GM21717 (cell line): ENCODE data around the gene GDA.
"Not testable (repeated sequence)": the region's sequence is repeated elsewhere in the genome, so short reads cannot be mapped to it uniquely, and the experiment has no call there.

Experiments
- ATAC-seq: cut with Tn5 transposase; IDR thresholded peaks from one replicate; pipeline ENCODE4 v1.9.1; 2021; ENCODE audit warnings: mild to moderate bottlenecking, moderate library complexity; ENCODE audit not compliant: unreplicated experiment

GDA gene

DNA sequence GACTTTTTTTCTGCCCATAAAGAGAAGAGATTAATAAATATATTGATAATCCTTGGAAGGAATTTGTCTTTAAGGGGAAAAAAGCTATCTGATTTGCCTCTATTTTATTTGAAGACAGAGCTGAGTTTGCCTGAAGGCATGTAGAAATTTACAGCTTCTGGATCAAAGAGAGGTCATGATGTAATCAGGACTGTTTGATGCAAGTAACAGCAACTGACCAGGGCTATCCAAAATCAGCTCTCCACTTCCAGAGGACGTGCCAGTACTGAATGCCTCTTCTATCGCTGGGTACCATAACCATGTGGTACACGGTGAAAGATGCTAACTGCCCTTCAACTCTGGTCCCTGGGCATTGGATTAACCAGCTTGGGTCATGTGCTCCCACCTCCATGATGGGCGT is 125.2 kb downstream of the GDA start:
- no peak for ATAC-seq

DNA sequence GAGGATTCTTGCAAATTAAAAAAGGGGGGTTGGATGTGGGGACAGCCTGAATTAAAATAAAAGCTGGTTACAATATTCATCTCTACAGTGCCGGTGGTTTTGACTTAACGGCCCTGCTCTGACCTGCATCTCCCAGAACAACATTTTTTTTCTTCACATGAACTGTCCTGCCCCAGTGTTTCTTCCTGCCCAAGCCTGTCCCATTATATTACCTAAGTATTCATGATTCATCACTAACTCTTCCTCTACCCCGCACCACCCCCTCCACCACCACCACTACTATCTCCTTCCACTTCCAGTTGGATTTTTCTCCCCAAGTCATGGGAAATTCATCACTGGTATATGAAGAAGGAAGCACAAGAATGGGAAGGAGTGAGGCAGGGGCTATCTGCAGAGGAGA is 125.7 kb downstream of the GDA start:
- ATAC-seq = no peak

- no peak for ATAC-seq
Observed at GRCh38 chr9:72276429-72276828, 127.2 kb downstream of the GDA start.

GRCh38 chr9:72278959-72279358 is 129.7 kb downstream of the GDA start:
- ATAC-seq = peak; percentile 88

GRCh38 chr9:72280913-72281500 is 131.8 kb downstream of the GDA start:
- ATAC-seq = peak; percentile 87

DNA sequence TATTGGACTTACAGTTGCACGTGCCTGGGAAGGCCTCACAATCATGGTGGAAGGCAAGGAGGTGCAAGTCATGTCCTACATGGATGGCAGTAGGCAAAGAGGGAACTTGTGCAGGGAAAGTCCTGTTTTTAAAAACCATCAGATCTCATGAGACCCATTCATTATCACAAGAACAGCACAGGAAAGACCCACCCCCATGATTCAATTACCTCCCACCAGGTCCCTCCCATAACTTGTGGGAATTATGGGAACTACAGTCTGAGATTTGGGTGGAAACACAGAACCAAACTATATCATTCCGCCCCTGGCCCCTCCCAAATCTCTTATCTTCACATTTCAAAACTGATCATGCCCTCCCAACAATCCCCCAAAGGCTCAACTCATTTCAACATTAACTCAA is 140.2 kb downstream of the GDA start:
- no peak for ATAC-seq

- no peak for ATAC-seq
Observed at GRCh38 chr9:72290311-72290710, 141.1 kb downstream of the GDA start.

DNA sequence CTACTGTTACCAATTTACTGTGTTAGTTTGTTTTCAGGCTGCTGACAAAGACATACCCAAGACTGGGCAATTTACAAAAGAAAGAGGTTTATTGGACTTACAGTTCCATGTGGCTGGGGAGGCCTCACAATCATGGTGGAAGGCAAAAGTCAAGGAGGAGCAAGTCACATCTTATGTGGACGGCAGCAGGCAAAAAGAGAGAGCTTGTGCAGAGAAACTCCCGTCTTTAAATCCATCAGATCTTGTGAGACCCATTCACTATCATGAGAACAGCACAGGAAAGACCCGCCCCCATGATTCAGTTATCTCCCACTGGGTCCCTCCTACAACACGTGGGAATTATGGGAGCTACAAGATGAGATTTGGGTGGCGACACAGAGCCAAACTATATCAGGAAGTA is 142.3 kb downstream of the GDA start:
- ATAC-seq = not testable (repeated sequence)

DNA sequence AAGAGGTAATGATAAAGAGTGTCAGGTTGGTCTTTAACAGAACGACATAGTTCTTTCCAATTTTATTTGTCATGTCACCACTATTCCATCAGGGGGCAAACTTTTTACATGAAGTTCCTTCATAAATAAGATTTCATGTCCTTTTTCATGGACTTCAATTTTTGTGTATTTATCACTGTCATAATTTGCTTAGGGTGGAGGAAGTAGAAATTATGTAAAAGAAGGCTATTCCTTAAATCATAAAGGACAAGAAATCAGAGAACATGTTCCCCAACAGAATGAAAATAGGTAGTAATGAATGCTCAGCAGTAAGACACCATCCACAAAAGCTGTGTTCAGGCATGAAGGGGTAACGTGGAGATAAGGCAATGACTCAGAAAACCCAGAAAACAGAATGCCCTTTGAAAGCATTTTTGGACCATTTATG is 143.0 kb downstream of the GDA start:
- no peak for ATAC-seq

- no peak for ATAC-seq
Observed at GRCh38 chr9:72292874-72293607, 143.8 kb downstream of the GDA start.

DNA sequence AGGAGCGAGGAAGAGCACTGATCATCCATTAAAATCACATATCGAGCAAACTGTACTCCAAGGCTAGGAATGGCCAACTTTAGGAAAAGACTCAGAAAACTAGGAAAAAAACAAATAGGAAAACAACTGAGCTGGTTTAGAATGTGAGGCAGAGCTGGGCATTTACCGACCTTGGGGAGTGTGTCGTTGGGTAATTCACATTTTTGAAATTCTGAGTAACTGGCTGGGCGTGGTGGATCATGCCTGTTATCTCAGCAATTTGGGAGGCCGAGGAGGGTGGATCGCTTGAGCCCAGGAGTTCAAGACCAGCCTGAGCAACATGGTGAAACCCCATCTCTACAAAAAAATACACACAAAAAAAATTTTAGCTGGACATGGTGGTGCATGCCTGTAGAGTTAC is 145.7 kb downstream of the GDA start:
- no peak for ATAC-seq

DNA sequence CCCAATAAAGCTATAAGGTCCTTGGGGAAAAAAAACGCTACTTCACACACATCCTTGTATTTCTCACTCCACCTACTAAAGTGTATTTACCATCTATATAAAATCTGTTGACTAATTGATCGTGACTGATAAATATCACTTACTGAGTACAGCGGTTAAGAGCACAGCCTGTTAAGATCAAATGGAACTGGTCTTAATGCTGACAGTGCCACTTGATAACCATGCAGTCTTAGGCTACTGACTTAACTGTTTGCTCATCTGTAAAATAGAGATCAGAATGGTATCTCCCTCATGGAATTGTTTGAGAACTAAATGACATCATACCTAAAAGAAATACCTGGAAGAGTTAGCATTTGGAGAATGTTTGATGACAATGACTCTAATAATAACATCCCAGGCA is 148.3 kb downstream of the GDA start:
- no peak for ATAC-seq

GRCh38 chr9:72299017-72299603 is 149.9 kb downstream of the GDA start:
- ATAC-seq = no peak

- no peak for ATAC-seq
Observed at GRCh38 chr9:72300873-72301272, 151.6 kb downstream of the GDA start.
